HTR-8/SVneo (cell line): ENCODE measurements around the gene PCDHGB2.
A peak's percentile ranks its signal among the peaks of the same experiment; 100 is the strongest.
"Not testable (repeated sequence)": the region's sequence is repeated elsewhere in the genome, so short reads cannot be mapped to it uniquely, and the experiment has no call there.

ENCODE experiments used
- DNase-seq: peaks from one replicate; pipeline ENCODE4 v3.0.0; 2011; ENCODE audit warnings: low spot score, mixed read lengths; ENCODE audit not compliant: insufficient read length
- FAIRE-seq: peaks from 2 replicates; lab custom pipeline; 2011; peaks lifted over from hg19 to GRCh38; lab: Jason Lieb, UNC

Gene PCDHGB2

DNA sequence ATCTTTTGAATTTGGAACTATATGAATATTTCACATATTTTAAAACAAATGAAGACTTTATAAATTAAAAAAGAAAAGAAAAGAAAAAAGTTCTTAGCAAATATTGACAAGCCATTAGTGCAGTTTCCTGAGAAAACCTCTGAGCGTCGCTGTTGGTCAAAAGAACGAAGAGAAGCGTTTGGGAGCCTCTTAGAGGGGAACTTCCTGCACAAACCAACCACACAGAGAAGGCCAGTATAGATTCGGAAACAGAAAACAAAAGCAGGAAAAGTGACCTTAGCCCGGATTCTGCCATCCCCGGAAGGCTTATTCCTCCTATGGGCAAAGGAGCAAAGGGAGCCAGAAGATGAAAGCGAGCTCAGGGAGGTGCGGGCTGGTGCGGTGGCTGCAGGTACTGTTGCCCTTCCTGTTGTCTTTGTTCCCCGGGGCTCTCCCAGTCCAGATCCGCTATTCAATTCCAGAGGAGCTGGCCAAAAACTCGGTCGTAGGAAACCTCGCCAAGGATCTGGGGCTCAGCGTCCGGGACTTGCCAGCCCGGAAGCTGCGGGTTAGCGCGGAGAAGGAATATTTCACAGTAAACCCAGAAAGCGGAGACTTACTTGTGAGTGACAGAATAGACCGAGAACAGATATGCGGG lies at the start of gene PCDHGB2:
TSS of gene PCDHGB2 (plus strand) at position 205 of the 637 bp plus-strand sequence. CDS start at position 347, 142 bp downstream.
- FAIRE-seq = no peak
- DNase-seq = no peak

DNA sequence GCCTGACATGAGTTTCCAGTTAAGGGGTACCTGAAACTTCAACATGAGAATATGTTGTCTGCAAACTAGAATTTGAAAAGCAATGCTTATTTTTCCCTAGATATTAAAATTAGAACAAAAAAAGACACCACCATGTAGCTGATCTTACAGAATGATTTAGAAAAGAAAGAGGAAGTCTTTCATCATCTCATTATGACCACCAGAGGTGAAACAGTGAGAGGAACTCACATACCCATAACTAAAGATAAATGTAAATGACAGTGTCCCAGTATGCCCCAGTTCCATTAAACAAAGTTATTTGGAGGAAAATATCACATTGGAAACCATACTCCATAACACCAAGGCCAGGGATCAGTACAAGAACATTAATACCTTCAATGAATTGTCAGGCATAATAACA lies 46.1 kb upstream of the PCDHGB2 start:
- FAIRE-seq (no peak), DNase-seq (no peak)

- not testable (repeated sequence) for DNase-seq, FAIRE-seq
Observed at GRCh38 chr5:141316963-141317362, 42.8 kb upstream of the PCDHGB2 start.

GRCh38 chr5:141319202-141319601 lies 40.6 kb upstream of the PCDHGB2 start:
- DNase-seq = no peak
- FAIRE-seq = no peak

DNA sequence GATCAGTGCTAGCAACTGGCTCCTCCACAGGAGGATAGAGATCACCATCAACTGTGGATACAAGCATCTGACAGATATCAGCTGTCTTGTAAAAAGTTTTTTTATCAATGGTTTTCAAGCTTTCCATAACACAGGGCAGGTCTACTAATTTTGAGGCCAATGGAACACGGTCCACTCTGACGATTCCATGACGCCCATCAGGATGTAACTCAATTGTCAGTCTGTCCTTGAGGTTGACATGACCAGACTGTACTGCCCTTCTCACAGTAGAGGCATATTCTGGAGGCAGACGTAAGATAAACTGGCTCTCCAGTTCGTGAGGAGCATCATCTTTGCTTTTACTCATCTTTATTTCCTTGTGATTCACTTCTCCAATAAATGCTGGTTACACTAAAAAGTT lies 40.1 kb upstream of the PCDHGB2 start:
- FAIRE-seq (no peak), DNase-seq (no peak)

DNA sequence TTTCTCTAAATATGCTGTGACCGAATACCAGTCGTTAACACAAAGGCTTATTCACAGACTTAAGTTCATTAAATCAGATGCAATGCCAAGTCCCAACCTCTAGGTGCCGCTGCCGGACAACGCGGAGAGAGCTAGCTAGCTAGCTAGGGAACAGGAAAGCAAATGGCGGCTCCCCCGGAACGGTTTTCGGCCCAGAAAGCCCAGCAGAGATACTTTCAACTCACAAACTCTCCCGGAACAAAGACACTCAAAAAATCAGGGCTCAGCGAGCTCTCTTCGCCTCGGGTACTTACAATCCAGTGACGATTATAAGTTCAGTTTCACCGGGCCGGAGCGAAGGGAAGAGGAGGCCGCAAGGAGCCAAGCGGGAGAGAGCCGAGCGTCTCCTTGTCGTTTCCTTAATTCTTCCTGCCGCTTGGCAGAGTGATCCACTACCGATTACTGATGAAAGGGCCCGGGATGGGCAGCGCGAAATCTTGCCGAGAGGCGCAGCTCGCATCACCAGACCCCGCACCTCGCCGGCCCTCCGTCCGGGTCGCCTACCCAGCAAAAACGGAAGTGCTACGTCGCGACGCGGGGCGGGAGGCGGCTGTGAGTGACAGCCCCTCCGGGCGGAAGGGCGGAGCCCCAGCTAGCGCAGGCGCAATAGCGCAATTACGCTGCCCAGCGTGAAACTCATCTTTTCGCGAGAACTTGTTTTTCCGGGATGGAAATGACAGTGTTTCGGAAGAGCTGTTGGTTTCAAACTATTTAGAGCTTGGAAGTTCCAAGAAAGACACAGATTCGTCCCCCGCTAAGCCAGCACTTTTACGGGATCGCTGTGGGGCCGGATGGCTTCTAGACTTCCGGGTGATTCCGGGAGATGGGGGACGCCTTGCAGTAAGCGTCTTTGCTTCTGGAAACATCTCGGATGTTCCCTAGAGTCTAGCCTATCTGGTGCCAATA lies 39.3 kb upstream of the PCDHGB2 start, which contains the start of gene TAF7:
TSS of gene TAF7 (minus strand) at position 560 of the 945 bp plus-strand sequence. CDS start 740 bp downstream, outside the sequence.
- DNase-seq = peak; percentile 81

GRCh38 chr5:141322261-141322660 lies 37.5 kb upstream of the PCDHGB2 start:
- DNase-seq (no peak), FAIRE-seq (no peak)

More for the DNA sequence above, 39.3 kb upstream of the PCDHGB2 start, which contains the start of gene TAF7:
- FAIRE-seq = peak; percentile 84

- DNase-seq (no peak), FAIRE-seq (no peak)
Observed at GRCh38 chr5:141326088-141326854, 33.5 kb upstream of the PCDHGB2 start.

DNA sequence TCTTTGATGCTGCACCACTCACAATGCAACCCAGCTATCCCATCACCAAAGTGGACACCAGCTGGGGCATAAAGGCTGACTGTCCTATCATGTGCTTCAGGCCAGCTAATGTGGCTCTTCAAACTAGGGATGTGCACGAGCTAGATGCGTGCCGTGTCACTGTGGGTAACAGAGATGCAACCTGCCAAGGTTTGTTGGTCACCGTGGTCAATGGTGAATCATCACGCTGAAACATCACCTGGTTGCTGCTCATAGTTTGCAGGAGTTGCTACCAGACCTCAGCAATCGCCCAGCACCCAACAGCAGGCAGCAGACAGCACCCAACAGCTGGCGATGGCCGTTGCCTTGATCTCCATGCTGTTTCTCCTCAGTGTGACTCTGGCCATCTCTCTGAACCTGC lies 31.6 kb upstream of the PCDHGB2 start:
- FAIRE-seq = no peak
- DNase-seq = no peak

DNA sequence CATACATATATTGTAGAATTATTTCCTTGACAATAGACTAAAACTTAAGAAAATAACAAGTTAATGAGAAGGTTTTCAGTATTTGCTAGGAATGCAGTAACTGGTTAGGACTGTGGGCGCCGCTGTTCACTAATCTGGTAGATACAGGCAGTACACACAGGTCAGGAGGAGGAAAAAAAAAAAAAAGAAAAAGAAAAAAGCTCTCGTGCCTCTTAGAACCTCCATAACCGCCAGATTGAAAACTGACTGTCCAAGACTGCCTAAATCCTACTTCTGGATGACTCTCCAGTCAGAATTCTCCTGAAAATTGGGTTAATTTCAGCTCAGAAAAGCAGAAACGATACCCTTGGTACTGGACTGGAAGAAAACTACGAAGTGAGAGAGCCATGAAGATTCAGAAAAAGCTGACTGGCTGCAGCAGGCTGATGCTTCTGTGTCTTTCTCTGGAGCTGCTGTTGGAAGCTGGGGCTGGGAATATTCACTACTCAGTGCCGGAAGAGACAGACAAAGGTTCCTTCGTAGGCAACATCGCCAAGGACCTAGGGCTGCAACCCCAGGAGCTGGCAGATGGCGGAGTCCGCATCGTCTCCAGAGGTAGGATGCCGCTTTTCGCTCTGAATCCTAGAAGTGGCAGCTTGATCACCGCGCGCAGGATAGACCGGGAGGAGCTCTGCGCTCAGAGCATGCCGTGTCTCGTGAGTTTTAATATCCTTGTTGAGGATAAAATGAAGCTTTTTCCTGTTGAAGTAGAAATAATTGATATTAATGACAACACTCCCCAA lies 29.3 kb upstream of the PCDHGB2 start, which contains the start of gene PCDHGA1:
TSS of gene PCDHGA1 (plus strand) at position 216 of the 782 bp plus-strand sequence.
- FAIRE-seq = no peak
- DNase-seq = peak; percentile 73

- FAIRE-seq, DNase-seq: not testable (repeated sequence)
Observed at GRCh38 chr5:141332571-141332970, 27.2 kb upstream of the PCDHGB2 start.

GRCh38 chr5:141338538-141339306 lies 21.1 kb upstream of the PCDHGB2 start, which contains the start of gene PCDHGA2:
PCDHGA2 (plus strand) TSS chr5:141338760.
- no peak for FAIRE-seq
- DNase-seq = no peak

DNA sequence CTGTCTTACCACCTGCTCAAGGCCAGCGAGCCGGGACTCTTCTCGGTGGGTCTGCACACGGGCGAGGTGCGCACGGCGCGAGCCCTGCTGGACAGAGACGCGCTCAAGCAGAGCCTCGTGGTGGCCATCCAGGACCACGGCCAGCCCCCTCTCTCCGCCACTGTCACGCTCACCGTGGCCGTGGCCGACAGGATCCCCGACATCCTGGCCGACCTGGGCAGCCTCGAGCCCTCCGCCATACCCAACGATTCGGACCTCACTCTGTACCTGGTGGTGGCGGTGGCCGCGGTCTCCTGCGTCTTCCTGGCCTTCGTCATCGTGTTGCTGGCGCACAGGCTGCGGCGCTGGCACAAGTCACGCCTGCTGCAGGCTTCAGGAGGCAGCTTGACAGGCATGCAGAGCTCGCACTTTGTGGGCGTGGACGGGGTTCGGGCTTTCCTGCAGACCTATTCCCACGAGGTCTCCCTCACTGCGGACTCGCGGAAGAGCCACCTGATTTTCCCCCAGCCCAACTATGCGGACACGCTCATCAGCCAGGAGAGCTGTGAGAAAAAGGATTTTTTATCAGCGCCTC lies 18.9 kb upstream of the PCDHGB2 start:
- DNase-seq, FAIRE-seq: not testable (repeated sequence)

GRCh38 chr5:141342773-141343172 lies 17.0 kb upstream of the PCDHGB2 start:
- FAIRE-seq (no peak), DNase-seq (no peak)

DNA sequence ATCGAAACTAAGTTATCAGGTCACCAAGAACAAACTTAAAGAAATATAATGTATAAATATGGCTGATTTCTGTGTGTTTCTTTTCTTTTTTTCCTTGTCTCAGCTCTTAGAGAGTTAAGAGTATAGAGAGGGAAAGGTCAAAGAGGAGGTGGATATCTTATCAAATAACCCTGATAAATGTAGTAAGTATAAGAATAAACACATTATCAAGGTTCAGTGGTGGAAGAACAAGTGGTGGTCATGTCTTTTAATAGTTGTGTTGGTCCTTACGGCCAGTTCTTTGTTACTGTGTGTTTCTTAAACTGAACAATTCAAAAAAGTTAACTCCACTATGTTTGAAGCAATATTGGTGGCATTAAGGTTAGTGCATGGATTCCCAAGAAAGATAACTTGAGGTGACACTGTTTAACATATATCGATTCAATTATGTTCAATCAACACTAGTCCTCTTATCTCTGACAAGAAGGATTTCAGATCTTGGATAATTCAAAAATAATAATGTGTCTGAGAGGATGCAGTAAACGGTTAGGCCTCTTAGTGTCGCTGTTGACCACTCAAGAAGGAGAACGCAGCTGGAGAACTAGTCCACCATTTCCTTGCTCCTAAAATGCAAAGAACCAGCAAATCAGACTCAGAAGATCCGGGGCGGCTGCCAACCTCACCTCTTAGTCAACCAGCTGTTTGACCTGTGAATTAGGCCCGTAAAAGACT lies 16.4 kb upstream of the PCDHGB2 start, which contains the start of gene PCDHGA3:
TSS of gene PCDHGA3 (plus strand) at position 588 of the 711 bp plus-strand sequence. CDS start 205 bp downstream, outside the sequence.
- FAIRE-seq = no peak
- DNase-seq = no peak

DNA sequence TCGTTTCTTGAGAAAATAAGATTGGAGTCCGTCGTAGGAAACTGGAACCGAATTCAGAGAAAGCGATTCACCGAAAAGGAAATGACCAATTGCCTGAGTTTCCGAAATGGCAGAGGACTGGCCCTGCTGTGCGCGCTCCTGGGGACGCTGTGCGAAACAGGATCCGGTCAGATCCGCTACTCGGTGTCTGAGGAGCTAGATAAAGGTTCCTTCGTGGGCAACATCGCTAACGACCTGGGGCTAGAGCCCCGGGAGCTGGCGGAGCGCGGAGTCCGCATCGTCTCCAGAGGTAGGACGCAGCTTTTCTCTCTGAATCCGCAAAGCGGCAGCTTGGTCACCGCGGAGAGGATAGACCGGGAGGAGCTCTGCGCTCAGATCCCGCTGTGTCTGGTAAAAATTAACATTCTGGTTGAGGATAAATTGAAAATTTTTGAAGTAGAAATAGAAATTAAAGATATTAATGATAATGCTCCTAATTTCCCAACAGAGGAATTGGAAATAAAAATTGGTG lies 15.8 kb upstream of the PCDHGB2 start:
- FAIRE-seq = no peak
- no peak for DNase-seq

- FAIRE-seq (no peak), DNase-seq (no peak)
Observed at GRCh38 chr5:141345327-141345726, 14.5 kb upstream of the PCDHGB2 start.
